Measurements from ENCODE around the gene SORT1. TPM values are rescaled to one million over a fixed set of nuclear protein-coding genes. Genes with fewer than 3 reads are reported as not detected.
"Not testable (repeated sequence)": the region's sequence is repeated elsewhere in the genome, so short reads cannot be mapped to it uniquely, and the experiment has no call there.

Gene SORT1
- total RNA-seq, 2 donors from 2014 or later, result 1.5 to 1.8 TPM

GRCh38 chr1:109299558-109300343 lies 98.0 kb downstream of the SORT1 start:
- Mint-ChIP-seq H3K27ac (no peak overlapping the region), H3K36me3 (no peaks in the 10 kb centered on the region), H3K9me3 (no peaks in the 10 kb centered on the region)
- no peak for DNase-seq (ENCODE audit: low spot score in 2 of 2)
- ATAC-seq, result no peak

DNA sequence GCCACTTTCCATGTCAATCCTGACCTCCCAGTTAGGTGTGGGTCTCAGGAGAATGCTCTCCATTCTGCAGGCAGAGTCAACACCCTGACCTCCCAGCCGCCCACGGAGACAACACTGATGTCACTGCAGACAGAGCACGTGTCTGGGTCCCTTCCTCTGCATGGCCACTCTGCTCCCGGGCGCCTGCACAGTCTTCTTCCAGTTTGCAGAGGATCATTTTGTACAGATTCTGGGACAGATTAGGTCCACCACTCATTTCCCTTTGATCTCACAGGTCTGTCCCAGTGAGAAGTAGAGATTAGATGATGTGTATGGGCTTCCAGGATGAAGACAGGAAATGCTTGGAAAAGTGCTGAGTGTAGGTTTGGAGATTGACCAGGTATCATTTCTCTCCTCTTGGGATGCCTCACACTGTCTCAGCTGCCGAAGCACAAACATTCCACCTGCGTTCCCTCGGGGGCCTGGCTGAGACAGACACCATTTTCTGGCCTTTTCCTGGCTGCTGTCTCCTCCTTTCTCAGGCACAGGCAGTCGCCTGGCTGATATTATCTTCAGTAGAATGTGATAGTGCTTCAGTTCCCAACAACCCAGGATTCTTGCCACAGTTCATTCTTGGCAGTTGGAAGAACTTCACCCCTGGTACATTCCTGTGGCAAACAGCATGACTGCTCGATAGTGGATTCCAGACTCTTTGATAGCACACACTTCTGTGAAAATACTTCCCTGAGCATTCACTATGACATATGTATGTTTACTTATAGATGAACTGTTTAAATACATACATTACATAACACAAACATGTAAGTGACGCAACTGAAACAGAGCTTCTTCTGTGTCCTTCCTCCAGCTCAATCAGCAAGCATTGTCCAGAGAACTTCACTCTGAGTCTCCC lies 98.8 kb downstream of the SORT1 start:
- Mint-ChIP-seq H3K36me3 (no peaks in the 10 kb centered on the region), H3K9me3 (no peaks in the 10 kb centered on the region), H3K27ac (no peak overlapping the region)
- DNase-seq (ENCODE audit: low spot score in 2 of 2) (no peak), ATAC-seq (no peak)

- H3K36me3 Mint-ChIP-seq, result no peaks in the 10 kb centered on the region
- DNase-seq (ENCODE audit: low spot score in 2 of 2) (no peak), ATAC-seq (no peak)
- no peaks in the 10 kb centered on the region for H3K9me3 Mint-ChIP-seq
- no peak overlapping the region for H3K27ac Mint-ChIP-seq
Measured at GRCh38 chr1:109296782-109297181, 100.9 kb downstream of the SORT1 start.

DNA sequence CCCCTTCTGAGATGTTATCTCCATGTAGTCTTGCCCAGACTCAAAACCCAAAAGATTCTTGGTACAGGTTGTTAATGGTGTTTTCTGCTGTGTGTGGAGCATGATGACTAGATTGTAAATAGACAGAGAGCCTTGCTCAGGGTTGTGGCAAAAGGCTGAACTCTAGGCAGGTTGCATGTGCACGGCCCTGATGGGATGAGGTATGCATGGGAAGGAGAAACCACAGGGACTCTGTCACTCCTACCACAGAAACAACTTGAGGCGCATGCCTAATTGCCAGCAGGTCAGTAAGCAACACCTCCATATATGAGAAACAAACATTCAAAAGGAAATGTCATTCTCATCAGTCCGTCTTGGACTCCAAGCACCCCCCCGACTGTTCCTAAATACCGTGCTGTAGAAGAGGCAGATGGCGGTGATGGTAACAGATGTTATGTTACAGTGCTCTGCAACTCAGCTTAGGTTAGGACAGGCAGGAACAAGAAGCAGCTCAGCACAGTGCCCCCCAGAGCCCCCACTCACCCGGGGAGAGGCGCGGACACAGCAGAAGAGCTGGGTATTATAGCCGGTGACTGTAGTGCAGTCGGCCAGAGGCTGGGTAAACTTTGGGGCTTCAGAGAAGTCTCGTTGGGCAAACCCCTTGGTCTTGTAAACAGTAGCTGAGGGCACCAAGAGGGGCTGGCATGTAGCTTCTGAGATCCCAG lies 101.9 kb downstream of the SORT1 start:
- no peaks in the 10 kb centered on the region for H3K36me3 Mint-ChIP-seq
- no peaks in the 10 kb centered on the region for H3K9me3 Mint-ChIP-seq
- no peak overlapping the region for H3K27ac Mint-ChIP-seq
- no peak for ATAC-seq
- no peak for DNase-seq (ENCODE audit: low spot score in 2 of 2)

DNA sequence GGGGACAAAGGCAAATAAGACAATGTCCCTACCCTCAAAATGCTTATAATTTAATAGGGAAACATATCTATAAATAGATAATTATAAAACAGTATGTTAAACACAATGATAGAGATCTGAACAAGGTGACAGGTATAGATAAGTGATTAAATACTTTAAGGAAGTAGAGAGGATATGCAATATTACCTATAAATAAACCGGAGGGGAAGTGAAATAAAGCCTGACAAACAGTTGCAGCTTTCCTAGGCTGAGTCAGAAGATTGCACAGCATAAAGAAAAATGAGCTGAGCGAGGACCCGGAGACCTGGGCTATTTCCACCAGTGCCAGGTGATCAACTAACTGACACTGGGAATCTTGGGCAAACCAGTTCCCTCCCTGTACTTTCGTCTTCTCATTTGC lies 103.2 kb downstream of the SORT1 start:
- DNase-seq (ENCODE audit: low spot score in 2 of 2), result no peak

GRCh38 chr1:109293026-109293425 lies 104.7 kb downstream of the SORT1 start:
- no peak for ATAC-seq
- Mint-ChIP-seq H3K9me3 (no peaks in the 10 kb centered on the region), H3K36me3 (no peaks in the 10 kb centered on the region), H3K27ac (no peak overlapping the region)
- no peak for DNase-seq (ENCODE audit: low spot score in 2 of 2)

More for the DNA sequence above, 103.2 kb downstream of the SORT1 start:
- Mint-ChIP-seq H3K36me3 (no peaks in the 10 kb centered on the region), H3K27ac (no peak overlapping the region), H3K9me3 (no peaks in the 10 kb centered on the region)
- no peak for ATAC-seq

GRCh38 chr1:109292364-109292763 lies 105.4 kb downstream of the SORT1 start:
- Mint-ChIP-seq H3K9me3 (no peaks in the 10 kb centered on the region), H3K36me3 (no peaks in the 10 kb centered on the region), H3K27ac (no peak overlapping the region)
- ATAC-seq (no peak), DNase-seq (ENCODE audit: low spot score in 2 of 2) (no peak)

GRCh38 chr1:109290998-109291397 lies 106.7 kb downstream of the SORT1 start:
- H3K9me3 Mint-ChIP-seq, result no peaks in the 10 kb centered on the region
- H3K36me3 Mint-ChIP-seq, result no peaks in the 10 kb centered on the region
- ATAC-seq (no peak), DNase-seq (ENCODE audit: low spot score in 2 of 2) (no peak)
- H3K27ac Mint-ChIP-seq, result no peak overlapping the region

DNA sequence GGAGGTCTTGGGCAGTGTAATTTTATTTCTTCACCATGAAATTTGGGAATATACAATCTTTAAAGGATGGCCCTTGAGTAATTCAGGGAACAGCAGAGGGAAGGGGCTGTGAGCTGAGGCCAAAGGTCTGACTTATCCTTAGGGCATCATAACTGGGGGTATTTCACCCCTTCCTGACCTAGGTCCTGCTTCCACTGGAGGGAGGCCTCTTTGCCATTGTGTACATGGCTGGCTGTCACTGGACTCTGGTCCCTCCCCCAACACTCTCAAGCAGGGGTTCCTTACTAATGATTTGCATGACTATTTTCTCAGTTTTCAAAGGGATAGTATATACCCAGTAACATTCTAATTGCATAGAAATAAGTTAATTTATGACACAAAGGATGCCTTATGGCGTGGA lies 107.6 kb downstream of the SORT1 start:
- no peaks in the 10 kb centered on the region for H3K9me3 Mint-ChIP-seq
- ATAC-seq (no peak), DNase-seq (ENCODE audit: low spot score in 2 of 2) (no peak)
- H3K27ac Mint-ChIP-seq, result no peak overlapping the region
- no peaks in the 10 kb centered on the region for H3K36me3 Mint-ChIP-seq

DNA sequence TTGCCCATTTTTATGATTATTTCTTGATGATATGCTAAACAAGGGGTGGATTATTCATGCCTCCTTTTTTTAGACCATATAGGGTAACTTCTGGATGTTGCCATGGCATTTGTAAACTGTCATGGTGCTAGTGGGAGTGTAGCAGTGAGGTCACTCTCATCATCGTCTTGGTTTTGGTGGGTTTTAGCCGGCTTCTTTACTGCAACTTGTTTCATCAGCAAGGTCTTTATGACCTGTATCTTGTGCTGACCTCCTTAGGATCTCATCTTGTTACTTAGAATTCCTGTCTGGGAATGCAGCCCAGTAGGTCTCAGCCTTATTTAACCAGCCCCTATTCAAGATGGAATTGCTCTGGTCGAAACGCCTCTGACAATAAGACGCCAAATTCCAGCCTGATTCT lies 111.0 kb downstream of the SORT1 start:
- not testable (repeated sequence) for ATAC-seq; H3K9me3 Mint-ChIP-seq; DNase-seq (ENCODE audit: low spot score in 2 of 2); H3K27ac Mint-ChIP-seq; H3K36me3 Mint-ChIP-seq

- Mint-ChIP-seq H3K9me3 (no peaks in the 10 kb centered on the region), H3K27ac (peak overlapping the region in 1 of 2 donors; percentile 72), H3K36me3 (peaks cover 0 to 8% of the 10 kb centered on the region in 2 donors)
- peak in 1 of 2 donors; percentile 34 for ATAC-seq
- DNase-seq (ENCODE audit: low spot score in 2 of 2), result no peak
Measured at GRCh38 chr1:109283748-109284600, 113.7 kb downstream of the SORT1 start.

DNA sequence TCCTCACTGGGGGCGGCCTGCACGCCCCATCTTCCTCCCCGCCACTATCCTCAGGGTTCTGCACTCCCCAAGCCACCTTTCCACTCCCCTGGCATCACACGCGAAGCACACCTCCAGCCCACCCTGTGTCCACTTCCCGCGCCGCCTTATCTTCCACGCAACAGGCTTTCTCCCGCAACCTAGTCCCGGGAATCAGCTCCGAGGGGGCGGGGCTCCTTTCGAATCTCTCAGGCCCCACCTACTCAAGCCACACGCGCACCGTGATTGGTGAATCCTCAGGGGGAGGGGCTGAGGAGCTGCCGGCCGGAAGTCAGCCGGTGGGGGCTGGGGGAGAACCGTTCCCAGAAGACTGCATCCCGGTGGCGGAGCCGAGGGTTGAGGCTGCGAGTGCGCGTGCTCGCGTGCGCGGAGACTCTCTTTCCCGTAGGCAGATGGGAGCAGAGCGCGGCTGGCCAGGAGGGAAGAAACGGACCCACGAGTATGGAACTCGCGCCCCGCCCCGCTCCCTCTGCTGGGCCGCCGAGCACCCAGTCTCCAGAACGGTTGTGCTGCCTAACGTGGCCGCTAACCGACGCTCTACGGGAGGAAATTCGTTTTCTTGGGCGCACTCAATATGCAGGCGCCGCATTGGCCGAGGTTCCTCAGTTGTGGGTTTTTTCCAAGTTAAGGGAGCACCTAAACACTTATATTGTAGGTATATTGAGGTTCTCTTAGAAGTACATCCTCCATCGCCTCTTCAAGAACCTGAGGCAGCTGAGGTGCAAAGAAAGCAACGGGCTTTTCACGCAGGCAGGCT lies 114.6 kb downstream of the SORT1 start, which contains the start of gene PSRC1:
PSRC1 (minus strand) TSS at position 194 of the 796 bp plus-strand sequence.
- Mint-ChIP-seq H3K9me3 (no peaks in the 10 kb centered on the region), H3K27ac (peak within 1 kb of the TSS; percentile 72 to 96), H3K36me3 (peaks cover 0 to 8% of the 10 kb centered on the region in 2 donors)
- DNase-seq (ENCODE audit: low spot score in 2 of 2) (peak; percentile 89 to 93), ATAC-seq (peak; percentile 97 to 98)

DNA sequence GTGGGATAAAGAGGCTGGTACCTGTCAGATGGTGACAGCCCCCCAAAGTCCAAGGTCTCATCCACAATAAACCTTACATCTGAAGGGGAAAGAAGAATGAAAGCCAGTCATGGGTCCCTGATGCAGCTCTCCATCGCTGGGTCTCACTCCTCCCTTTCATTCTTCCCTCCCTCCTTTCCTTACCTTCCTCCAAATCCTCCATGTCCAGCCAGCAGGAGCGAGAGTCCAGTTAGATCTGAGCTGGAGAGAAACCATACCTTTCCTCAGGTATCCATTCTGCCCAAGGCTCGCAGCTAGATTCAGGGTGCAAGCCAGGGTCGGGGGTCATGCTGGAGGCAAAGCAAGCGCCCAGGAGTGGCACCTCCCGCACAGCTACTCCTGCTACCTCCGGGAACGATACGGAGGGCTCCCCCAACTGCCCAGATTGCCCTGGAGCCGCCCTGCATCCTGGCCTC lies 115.2 kb downstream of the SORT1 start:
- no peaks in the 10 kb centered on the region for H3K9me3 Mint-ChIP-seq
- peak overlapping the region; percentile 72 to 96 for H3K27ac Mint-ChIP-seq
- peaks cover 0 to 8% of the 10 kb centered on the region in 2 donors for H3K36me3 Mint-ChIP-seq
- DNase-seq (ENCODE audit: low spot score in 2 of 2), result no peak
- ATAC-seq, result no peak

- Mint-ChIP-seq H3K9me3 (no peaks in the 10 kb centered on the region), H3K27ac (no peak overlapping the region)
- no peak for ATAC-seq
Measured at GRCh38 chr1:109281680-109282496, 115.8 kb downstream of the SORT1 start.

More at GRCh38 chr1:109281680-109282496, 115.8 kb downstream of the SORT1 start:
- H3K36me3 Mint-ChIP-seq, result peaks cover 0 to 8% of the 10 kb centered on the region in 2 donors
- no peak for DNase-seq (ENCODE audit: low spot score in 2 of 2)
